ENCODE measurements around the gene SLC25A43.

DNA sequence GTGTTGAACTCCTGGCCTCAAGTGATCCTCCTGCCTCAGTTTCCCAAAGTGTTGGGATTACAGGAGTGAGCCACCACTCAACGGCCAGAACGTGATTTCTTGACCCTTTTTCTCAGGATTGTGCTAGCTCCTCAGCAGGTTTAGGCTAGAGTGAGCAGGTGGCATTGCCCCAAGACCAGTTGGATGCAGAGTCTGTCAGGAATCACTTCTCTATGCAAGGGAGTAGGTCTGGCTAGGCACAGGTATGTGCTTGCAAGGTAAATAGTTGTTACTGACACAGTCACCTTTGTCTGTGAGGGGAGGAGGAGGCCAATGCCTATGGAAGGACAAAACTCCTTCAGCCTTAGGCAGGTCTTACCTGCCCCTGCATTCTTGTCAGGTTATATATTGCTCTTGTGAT is 93.3 kb downstream of the SLC25A43 start:
- TF ChIP-seq FOXP2 (optimal IDR thresholded peaks at IDR 0.05; ENCODE audit: control extremely low read depth, extremely low read length, insufficient read depth) (no peak), EZH2 (IDR thresholded peaks at IDR 0.05) (no peak)
